LNCaP clone FGC (cell line): Measurements from ENCODE around the gene BNC2.

Experiments
- DNase-seq: peaks from one replicate; pipeline ENCODE4 v3.0.0-alpha.2; 2011; ENCODE audit warnings: low read depth
- H3K4me3 ChIP-seq: 2 replicates; pipeline ENCODE4 v1.5.1; 2011; ENCODE audit warnings: mild to moderate bottlenecking, low read depth, low read length, control low read depth
- TF ChIP-seq, protein P1 (sequence below): IDR thresholded peaks from 2 replicates; pipeline ENCODE4 v1.5.1; 2012; ENCODE audit warnings: mild to moderate bottlenecking; ENCODE audit not compliant: control insufficient read depth, insufficient read depth; ENCODE audit errors: extremely low read depth

BNC2 gene

GRCh38 chr9:16704116-16705110, 166.1 kb downstream of the BNC2 start:
- H3K4me3 ChIP-seq = no peak overlapping the region
- no peak for DNase-seq
- TF ChIP-seq, protein P1, sequence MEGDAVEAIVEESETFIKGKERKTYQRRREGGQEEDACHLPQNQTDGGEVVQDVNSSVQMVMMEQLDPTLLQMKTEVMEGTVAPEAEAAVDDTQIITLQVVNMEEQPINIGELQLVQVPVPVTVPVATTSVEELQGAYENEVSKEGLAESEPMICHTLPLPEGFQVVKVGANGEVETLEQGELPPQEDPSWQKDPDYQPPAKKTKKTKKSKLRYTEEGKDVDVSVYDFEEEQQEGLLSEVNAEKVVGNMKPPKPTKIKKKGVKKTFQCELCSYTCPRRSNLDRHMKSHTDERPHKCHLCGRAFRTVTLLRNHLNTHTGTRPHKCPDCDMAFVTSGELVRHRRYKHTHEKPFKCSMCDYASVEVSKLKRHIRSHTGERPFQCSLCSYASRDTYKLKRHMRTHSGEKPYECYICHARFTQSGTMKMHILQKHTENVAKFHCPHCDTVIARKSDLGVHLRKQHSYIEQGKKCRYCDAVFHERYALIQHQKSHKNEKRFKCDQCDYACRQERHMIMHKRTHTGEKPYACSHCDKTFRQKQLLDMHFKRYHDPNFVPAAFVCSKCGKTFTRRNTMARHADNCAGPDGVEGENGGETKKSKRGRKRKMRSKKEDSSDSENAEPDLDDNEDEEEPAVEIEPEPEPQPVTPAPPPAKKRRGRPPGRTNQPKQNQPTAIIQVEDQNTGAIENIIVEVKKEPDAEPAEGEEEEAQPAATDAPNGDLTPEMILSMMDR = no peak

- TF ChIP-seq, protein P1 = no peak
- DNase-seq = peak; percentile 78
- no peak overlapping the region for H3K4me3 ChIP-seq
Measured at GRCh38 chr9:16701347-16701746, 169.1 kb downstream of the BNC2 start.

DNA sequence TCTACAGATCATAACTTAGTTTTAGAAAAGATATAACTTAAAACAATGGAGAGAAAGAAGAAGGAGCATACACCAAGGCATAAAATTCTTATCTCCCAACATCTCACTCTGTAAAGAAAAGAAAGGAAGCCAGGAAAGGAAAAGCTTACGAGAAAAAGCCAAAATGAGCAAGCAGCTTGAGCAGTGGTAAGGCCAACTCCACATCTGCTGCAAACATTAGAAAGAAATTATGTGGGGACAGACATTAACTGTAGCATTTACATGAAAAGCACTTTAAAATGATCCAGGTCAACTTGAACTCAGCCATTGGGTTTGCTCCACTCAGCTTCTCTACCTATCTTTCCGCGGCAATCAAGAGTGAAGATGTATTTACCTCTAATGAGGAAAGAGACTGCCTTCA, 176.9 kb downstream of the BNC2 start:
- TF ChIP-seq, protein P1 = no peak
- no peak overlapping the region for H3K4me3 ChIP-seq
- DNase-seq = no peak

DNA sequence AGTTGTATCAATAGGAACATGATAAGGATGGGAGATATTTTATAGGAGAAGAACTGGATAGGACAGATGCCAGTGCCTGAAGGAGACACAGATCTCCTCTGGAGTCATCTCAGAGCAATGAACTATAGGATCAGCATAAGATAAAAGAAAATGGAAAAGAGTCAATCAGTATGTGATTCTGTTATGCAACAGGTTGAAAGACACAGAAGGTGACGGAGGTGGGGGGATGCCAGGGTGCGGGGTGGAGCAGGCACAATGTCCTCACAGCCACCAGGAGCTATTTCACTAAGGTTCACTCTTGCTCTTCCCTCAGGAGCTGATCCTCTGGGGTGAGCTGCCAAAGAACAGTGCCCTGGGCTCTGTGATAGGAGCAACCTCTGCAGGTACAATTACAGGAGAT, 179.8 kb downstream of the BNC2 start:
- H3K4me3 ChIP-seq = no peak overlapping the region
- DNase-seq = no peak
- TF ChIP-seq, protein P1 = no peak

GRCh38 chr9:16690205-16690604, 180.3 kb downstream of the BNC2 start:
- no peak overlapping the region for H3K4me3 ChIP-seq
- TF ChIP-seq, protein P1 = no peak
- DNase-seq = no peak

DNA sequence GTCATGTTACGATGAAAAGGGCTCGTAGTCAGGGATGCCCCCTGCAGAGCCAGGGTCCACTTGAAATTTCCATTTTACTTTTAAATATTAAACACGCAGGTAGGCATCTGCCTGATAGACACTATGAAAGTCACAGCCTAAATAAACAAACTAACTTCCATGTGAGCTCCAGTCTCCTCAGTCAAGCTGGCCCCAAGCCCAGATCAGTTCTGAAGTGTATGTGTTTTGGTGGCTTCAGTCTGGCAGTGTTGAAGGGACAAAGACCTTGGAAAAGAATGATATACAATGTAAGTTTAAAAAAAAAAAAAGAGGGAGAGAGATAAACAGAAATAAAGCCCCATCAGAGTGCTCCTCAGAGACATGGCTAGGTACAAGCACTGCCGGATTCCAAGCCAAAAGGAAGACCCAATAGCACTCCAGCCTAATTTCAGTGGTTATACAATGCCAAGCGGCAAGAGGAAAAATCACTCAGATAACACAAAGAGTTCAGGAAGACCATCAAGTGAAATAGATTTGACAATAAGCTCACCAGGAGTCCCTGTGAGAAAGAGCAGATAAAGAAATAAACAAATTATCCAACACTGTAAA, 181.0 kb downstream of the BNC2 start:
- H3K4me3 ChIP-seq = no peak overlapping the region

More for the DNA sequence above, 181.0 kb downstream of the BNC2 start:
- TF ChIP-seq, protein P1 = no peak
- peak; percentile 81 for DNase-seq
